Progenitor cell of endocrine pancreas (in vitro differentiated cells): ENCODE data around the gene TIMM17B. TPM values are rescaled to one million over a fixed set of nuclear protein-coding genes. Genes with fewer than 3 reads are reported as not detected.

ENCODE experiments used
- DNase-seq: peaks from one replicate; pipeline ENCODE4 v3.0.0; 2021; ENCODE audit warnings: low spot score; ENCODE audit not compliant: unreplicated experiment
- H3K27ac Mint-ChIP-seq: 2 replicates; pipeline ENCODE4 v1.8.0; 2021; ENCODE audit warnings: mild to moderate bottlenecking, moderate library complexity, mixed read lengths
- H3K27me3 Mint-ChIP-seq: 2 replicates; pipeline ENCODE4 v1.8.0; 2021; ENCODE audit warnings: mixed read lengths
- H3K36me3 Mint-ChIP-seq: 2 replicates; pipeline ENCODE4 v1.8.0; 2022; ENCODE audit warnings: mixed read lengths; ENCODE audit not compliant: insufficient read depth
- H3K4me1 Mint-ChIP-seq: 2 replicates; pipeline ENCODE4 v1.8.0; 2021; ENCODE audit warnings: low read depth, mixed read lengths
- H3K4me3 Mint-ChIP-seq: 2 replicates; pipeline ENCODE4 v1.8.0; 2021; ENCODE audit warnings: low read depth, mild to moderate bottlenecking, moderate library complexity, mixed read lengths
- H3K9me3 Mint-ChIP-seq: 2 replicates; pipeline ENCODE4 v1.8.0; 2021; ENCODE audit warnings: low read depth, mixed read lengths
- long read RNA-seq: library from polyadenylated mRNA; unstranded; transcript quantifications from one replicate; pipeline ENCODE4 v2.0.0, GENCODE V29; 2020
- total RNA-seq: library from RNA; stranded (reverse); gene quantifications from 2 replicates; pipeline ENCODE4 v1.2.1, GENCODE V29; 2021
- TF ChIP-seq, protein P1 (sequence below): fragments of 200-600 bp; sonication (generic); IDR thresholded peaks from one replicate; pipeline ENCODE4 v1.5.0; 2021; ENCODE audit warnings: antibody characterized with exemption, mild to moderate bottlenecking; ENCODE audit not compliant: unreplicated experiment

The TIMM17B gene
- 68.1 and 73.8 TPM in 2 replicates for total RNA-seq
- long read RNA-seq, partial matches to known transcripts = 3 of 3 reads
- long read RNA-seq, other reads (novel, unspliced or antisense) = 0 of 3 reads

DNA sequence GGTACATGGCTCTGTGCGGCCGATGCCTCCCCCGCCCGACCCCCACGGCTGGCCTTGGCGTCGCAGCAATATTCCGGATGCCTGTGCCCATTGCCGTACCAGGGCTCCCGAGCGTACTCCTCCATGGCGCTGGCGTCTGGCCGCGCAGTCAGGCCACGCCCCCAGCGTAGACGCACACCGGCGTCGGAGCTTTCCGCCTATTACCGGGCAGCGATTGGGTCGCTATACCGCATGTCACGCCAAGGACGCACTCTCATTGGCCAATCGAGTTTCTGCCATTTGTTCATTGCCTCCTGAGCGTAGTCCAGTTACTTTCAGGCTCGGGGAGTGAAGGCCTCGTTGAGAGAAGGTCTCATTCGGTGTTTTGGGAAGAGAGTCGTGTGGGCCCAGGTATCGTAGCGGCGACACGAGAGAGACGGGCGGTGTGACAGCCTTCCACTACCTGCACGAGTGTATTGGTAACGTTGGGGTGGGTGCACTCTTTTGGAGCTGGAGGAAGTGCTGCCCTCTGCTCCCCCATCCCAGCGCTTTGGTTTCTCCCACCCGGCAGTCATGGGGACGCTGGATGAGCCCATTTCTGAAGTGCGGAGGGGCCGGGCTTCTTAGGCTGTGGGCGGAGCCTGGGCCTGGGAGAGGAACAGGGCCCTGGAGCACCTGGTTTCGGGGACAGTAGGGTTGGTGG is at the start of gene TIMM17B, which contains the start of gene PQBP1:
TSS of gene TIMM17B (minus strand) at position 144 of the 682 bp plus-strand sequence. CDS start at position 125, 19 bp downstream.
TSS of gene PQBP1 (plus strand) at position 306 of the 682 bp plus-strand sequence. CDS start 580 bp downstream, outside the sequence.
- H3K4me3 Mint-ChIP-seq = peak within 1 kb of the TSS; percentile 76
- DNase-seq = peak; percentile 77
- peaks cover 6% of the 10 kb centered on the region for H3K9me3 Mint-ChIP-seq
- TF ChIP-seq, protein P1, sequence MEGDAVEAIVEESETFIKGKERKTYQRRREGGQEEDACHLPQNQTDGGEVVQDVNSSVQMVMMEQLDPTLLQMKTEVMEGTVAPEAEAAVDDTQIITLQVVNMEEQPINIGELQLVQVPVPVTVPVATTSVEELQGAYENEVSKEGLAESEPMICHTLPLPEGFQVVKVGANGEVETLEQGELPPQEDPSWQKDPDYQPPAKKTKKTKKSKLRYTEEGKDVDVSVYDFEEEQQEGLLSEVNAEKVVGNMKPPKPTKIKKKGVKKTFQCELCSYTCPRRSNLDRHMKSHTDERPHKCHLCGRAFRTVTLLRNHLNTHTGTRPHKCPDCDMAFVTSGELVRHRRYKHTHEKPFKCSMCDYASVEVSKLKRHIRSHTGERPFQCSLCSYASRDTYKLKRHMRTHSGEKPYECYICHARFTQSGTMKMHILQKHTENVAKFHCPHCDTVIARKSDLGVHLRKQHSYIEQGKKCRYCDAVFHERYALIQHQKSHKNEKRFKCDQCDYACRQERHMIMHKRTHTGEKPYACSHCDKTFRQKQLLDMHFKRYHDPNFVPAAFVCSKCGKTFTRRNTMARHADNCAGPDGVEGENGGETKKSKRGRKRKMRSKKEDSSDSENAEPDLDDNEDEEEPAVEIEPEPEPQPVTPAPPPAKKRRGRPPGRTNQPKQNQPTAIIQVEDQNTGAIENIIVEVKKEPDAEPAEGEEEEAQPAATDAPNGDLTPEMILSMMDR = no peak
- H3K27ac Mint-ChIP-seq = peak within 1 kb of the TSS; percentile 96
- H3K27me3 Mint-ChIP-seq = no peaks in the 10 kb centered on the region
- peaks cover 1% of the 10 kb centered on the region for H3K36me3 Mint-ChIP-seq
- peaks cover 7% of the 10 kb centered on the region for H3K4me1 Mint-ChIP-seq

DNA sequence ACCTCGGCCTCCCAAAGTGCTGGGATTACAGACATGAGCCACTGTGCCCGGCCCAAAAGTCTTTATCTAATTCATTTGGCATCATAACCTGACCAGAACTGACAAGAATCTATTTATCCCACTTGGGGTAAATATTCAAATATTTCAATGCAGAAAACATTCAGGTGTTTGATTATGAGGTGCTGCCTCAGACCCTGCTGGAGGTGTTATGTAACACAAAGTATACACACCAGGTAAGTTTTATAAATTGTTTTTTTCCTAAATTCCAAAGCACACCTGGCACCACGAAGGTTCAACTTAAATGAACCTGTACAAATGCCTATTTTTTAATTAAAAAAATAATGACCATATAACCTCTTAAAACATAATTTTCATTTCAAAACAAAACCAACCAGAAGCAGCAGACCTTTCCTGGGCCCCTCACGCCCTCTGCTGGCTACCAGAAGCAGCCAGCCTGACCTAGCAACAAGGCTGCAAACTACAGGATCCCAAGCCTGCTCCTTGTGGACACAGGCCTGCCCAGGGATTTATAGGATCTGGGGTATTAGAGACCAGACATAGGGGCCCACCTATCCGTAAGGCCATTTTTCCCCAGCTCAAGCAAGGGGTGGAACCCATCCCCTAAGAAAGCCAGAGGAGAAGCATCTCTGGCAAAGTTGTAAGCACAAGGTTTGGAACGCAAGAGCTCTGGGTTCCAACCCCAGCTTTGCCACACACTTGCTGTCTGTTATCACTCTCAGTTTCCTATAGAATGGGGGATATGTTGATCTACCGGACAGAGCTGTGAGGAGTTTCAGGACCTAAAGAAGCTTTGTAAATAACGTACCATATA is 48.2 kb upstream of the TIMM17B start:
- Mint-ChIP-seq H3K4me1 (no peaks in the 10 kb centered on the region), H3K27ac (peak overlapping the region; percentile 45), H3K36me3 (no peaks in the 10 kb centered on the region), H3K27me3 (no peaks in the 10 kb centered on the region), H3K4me3 (no peak overlapping the region), H3K9me3 (no peaks in the 10 kb centered on the region)
- TF ChIP-seq, protein P1 = peak; percentile 75
- DNase-seq = no peak

GRCh38 chrX:48942895-48943294 is 45.3 kb upstream of the TIMM17B start:
- no peak for DNase-seq
- no peaks in the 10 kb centered on the region for H3K27me3 Mint-ChIP-seq
- TF ChIP-seq, protein P1 = no peak
- H3K36me3 Mint-ChIP-seq = peaks cover 3% of the 10 kb centered on the region
- no peaks in the 10 kb centered on the region for H3K4me1 Mint-ChIP-seq
- H3K27ac Mint-ChIP-seq = no peak overlapping the region
- H3K4me3 Mint-ChIP-seq = no peak overlapping the region
- peaks cover 9% of the 10 kb centered on the region for H3K9me3 Mint-ChIP-seq

DNA sequence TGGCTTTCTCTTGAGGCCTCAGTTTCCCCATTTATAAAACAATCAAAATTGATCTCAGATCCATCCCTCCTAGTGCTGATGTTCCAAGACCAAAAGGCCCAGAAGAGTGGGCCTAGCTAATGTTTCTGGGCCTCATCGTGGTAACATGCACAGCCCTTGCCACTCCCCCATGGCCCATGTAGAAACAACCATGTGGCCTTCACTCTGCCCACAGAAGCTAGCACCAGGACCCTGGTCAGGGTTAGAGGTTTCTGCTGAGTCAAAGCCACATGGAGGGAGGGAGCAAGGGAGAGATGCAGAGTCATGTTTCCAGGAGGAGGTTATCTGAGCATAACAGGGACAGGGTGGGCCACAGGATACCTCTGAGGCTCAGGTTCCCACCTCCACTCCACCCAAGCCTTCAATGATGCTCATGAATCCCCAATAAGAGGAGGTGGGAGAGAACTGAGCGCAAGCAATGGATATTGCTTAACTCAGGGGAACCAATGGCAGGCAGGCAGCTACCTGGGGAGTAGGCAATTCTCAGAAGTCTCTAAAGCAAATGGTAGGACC is 42.9 kb upstream of the TIMM17B start:
- H3K4me1 Mint-ChIP-seq = no peaks in the 10 kb centered on the region
- no peak overlapping the region for H3K27ac Mint-ChIP-seq
- H3K36me3 Mint-ChIP-seq = peaks cover 3% of the 10 kb centered on the region
- DNase-seq = no peak
- peaks cover 10% of the 10 kb centered on the region for H3K9me3 Mint-ChIP-seq
- TF ChIP-seq, protein P1 = no peak
- H3K4me3 Mint-ChIP-seq = no peak overlapping the region
- H3K27me3 Mint-ChIP-seq = no peaks in the 10 kb centered on the region

GRCh38 chrX:48939524-48940228 is 42.1 kb upstream of the TIMM17B start:
- TF ChIP-seq, protein P1 = no peak

More at GRCh38 chrX:48939524-48940228, 42.1 kb upstream of the TIMM17B start:
- Mint-ChIP-seq H3K36me3 (peaks cover 5% of the 10 kb centered on the region), H3K27me3 (no peaks in the 10 kb centered on the region), H3K27ac (no peak overlapping the region), H3K4me3 (no peak overlapping the region), H3K9me3 (peaks cover 10% of the 10 kb centered on the region), H3K4me1 (no peaks in the 10 kb centered on the region)
- DNase-seq = no peak
